Measurements from ENCODE around the gene CFAP20DC.

- TF ChIP-seq, protein P1, sequence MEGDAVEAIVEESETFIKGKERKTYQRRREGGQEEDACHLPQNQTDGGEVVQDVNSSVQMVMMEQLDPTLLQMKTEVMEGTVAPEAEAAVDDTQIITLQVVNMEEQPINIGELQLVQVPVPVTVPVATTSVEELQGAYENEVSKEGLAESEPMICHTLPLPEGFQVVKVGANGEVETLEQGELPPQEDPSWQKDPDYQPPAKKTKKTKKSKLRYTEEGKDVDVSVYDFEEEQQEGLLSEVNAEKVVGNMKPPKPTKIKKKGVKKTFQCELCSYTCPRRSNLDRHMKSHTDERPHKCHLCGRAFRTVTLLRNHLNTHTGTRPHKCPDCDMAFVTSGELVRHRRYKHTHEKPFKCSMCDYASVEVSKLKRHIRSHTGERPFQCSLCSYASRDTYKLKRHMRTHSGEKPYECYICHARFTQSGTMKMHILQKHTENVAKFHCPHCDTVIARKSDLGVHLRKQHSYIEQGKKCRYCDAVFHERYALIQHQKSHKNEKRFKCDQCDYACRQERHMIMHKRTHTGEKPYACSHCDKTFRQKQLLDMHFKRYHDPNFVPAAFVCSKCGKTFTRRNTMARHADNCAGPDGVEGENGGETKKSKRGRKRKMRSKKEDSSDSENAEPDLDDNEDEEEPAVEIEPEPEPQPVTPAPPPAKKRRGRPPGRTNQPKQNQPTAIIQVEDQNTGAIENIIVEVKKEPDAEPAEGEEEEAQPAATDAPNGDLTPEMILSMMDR (conservative IDR thresholded peaks at IDR 0.05; ENCODE audit: low read depth in 2 of 2), result no peak
- TF ChIP-seq POLR2AphosphoS5 (IDR thresholded peaks at IDR 0.05; ENCODE audit: low read depth) (no peak), NANOG (IDR thresholded peaks at IDR 0.05; ENCODE audit: borderline replicate concordance) (no peak)
- TF ChIP-seq, protein P2, sequence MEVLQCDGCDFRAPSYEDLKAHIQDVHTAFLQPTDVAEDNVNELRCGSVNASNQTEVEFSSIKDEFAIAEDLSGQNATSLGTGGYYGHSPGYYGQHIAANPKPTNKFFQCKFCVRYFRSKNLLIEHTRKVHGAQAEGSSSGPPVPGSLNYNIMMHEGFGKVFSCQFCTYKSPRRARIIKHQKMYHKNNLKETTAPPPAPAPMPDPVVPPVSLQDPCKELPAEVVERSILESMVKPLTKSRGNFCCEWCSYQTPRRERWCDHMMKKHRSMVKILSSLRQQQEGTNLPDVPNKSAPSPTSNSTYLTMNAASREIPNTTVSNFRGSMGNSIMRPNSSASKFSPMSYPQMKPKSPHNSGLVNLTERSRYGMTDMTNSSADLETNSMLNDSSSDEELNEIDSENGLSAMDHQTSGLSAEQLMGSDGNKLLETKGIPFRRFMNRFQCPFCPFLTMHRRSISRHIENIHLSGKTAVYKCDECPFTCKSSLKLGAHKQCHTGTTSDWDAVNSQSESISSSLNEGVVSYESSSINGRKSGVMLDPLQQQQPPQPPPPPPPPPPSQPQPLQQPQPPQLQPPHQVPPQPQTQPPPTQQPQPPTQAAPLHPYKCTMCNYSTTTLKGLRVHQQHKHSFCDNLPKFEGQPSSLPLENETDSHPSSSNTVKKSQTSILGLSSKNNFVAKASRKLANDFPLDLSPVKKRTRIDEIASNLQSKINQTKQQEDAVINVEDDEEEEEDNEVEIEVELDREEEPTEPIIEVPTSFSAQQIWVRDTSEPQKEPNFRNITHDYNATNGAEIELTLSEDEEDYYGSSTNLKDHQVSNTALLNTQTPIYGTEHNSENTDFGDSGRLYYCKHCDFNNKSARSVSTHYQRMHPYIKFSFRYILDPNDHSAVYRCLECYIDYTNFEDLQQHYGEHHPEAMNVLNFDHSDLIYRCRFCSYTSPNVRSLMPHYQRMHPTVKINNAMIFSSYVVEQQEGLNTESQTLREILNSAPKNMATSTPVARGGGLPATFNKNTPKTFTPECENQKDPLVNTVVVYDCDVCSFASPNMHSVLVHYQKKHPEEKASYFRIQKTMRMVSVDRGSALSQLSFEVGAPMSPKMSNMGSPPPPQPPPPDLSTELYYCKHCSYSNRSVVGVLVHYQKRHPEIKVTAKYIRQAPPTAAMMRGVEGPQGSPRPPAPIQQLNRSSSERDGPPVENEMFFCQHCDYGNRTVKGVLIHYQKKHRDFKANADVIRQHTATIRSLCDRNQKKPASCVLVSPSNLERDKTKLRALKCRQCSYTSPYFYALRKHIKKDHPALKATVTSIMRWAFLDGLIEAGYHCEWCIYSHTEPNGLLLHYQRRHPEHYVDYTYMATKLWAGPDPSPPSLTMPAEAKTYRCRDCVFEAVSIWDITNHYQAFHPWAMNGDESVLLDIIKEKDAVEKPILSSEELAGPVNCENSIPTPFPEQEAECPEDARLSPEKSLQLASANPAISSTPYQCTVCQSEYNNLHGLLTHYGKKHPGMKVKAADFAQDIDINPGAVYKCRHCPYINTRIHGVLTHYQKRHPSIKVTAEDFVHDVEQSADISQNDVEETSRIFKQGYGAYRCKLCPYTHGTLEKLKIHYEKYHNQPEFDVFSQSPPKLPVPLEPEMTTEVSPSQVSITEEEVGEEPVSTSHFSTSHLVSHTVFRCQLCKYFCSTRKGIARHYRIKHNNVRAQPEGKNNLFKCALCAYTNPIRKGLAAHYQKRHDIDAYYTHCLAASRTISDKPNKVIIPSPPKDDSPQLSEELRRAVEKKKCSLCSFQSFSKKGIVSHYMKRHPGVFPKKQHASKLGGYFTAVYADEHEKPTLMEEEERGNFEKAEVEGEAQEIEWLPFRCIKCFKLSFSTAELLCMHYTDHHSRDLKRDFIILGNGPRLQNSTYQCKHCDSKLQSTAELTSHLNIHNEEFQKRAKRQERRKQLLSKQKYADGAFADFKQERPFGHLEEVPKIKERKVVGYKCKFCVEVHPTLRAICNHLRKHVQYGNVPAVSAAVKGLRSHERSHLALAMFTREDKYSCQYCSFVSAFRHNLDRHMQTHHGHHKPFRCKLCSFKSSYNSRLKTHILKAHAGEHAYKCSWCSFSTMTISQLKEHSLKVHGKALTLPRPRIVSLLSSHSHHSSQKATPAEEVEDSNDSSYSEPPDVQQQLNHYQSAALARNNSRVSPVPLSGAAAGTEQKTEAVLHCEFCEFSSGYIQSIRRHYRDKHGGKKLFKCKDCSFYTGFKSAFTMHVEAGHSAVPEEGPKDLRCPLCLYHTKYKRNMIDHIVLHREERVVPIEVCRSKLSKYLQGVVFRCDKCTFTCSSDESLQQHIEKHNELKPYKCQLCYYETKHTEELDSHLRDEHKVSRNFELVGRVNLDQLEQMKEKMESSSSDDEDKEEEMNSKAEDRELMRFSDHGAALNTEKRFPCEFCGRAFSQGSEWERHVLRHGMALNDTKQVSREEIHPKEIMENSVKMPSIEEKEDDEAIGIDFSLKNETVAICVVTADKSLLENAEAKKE (CRISPR knock-in tag; IDR thresholded peaks at IDR 0.05), result no peak
Observed at GRCh38 chr3:59016930-59017616, 32.8 kb downstream of the CFAP20DC start.
